Measurements from ENCODE around the gene LRCH1. TPM values are rescaled to one million over a fixed set of nuclear protein-coding genes. Genes with fewer than 3 reads are reported as not detected.

LRCH1 gene
- total and polyA plus RNA-seq, 2 of the 13 experiments (the other 11 are each of a cell fraction or from before 2014, with no cell fraction given) = 4.1 to 12.6 TPM

DNA sequence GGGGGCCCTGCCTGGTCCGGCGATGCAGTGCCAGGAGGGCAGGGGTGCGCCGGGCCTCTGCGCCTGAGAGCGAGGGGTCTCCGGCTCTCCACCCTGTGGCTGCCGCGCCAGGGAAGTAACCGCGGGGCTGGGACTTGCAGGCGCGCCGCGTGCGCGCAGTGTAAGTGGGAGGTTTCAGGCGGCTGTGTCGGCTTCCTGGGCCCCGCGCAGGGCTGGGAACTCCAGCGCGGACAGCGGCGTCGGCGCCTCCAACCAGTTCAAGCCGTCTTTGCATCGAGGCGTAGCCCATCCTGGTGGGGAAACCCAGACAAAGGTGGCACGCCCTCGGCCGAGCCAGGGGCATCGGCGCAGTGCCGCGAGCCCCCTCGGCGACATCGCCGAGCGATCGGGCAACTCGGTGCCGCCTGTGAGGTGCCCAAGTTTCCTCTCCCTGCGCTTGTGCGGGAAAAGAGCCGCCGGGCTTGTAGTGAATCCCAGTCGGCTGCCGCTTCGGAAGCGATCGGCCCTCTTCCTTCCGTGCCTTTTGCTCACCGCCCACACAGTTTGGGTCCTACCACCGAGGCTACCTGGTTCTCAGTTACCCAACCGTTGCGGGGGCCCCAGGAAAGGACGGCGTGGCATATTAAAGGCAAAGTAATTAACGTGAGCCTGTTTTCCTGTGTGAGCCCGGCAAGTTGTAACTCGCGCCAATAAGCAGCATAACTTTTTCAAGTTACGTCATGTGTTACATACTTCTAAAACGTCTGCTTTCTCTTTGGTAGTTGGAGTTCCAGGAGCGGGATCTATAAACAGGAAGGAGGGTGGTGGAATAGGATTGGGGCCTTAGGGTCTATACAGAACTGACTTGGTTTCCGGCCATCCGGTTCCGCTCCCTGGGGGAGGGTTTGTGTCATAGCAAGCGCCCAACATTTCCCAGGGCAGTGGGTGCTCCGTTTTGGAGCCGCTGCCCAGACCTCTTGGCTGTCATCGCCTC, 1.2 kb downstream of the LRCH1 start (continued):
- TF ChIP-seq, protein P1, sequence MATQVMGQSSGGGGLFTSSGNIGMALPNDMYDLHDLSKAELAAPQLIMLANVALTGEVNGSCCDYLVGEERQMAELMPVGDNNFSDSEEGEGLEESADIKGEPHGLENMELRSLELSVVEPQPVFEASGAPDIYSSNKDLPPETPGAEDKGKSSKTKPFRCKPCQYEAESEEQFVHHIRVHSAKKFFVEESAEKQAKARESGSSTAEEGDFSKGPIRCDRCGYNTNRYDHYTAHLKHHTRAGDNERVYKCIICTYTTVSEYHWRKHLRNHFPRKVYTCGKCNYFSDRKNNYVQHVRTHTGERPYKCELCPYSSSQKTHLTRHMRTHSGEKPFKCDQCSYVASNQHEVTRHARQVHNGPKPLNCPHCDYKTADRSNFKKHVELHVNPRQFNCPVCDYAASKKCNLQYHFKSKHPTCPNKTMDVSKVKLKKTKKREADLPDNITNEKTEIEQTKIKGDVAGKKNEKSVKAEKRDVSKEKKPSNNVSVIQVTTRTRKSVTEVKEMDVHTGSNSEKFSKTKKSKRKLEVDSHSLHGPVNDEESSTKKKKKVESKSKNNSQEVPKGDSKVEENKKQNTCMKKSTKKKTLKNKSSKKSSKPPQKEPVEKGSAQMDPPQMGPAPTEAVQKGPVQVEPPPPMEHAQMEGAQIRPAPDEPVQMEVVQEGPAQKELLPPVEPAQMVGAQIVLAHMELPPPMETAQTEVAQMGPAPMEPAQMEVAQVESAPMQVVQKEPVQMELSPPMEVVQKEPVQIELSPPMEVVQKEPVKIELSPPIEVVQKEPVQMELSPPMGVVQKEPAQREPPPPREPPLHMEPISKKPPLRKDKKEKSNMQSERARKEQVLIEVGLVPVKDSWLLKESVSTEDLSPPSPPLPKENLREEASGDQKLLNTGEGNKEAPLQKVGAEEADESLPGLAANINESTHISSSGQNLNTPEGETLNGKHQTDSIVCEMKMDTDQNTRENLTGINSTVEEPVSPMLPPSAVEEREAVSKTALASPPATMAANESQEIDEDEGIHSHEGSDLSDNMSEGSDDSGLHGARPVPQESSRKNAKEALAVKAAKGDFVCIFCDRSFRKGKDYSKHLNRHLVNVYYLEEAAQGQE (IDR thresholded peaks at IDR 0.05; ENCODE audit: borderline replicate concordance in 1 of 2, low read depth in 1 of 2, low read length in 2 of 2) = no peak
- TF ChIP-seq, protein P2, sequence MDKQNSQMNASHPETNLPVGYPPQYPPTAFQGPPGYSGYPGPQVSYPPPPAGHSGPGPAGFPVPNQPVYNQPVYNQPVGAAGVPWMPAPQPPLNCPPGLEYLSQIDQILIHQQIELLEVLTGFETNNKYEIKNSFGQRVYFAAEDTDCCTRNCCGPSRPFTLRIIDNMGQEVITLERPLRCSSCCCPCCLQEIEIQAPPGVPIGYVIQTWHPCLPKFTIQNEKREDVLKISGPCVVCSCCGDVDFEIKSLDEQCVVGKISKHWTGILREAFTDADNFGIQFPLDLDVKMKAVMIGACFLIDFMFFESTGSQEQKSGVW (CRISPR knock-in tag; IDR thresholded peaks at IDR 0.05; ENCODE audit: borderline replicate concordance) = no peak
- TF ChIP-seq, protein P3, sequence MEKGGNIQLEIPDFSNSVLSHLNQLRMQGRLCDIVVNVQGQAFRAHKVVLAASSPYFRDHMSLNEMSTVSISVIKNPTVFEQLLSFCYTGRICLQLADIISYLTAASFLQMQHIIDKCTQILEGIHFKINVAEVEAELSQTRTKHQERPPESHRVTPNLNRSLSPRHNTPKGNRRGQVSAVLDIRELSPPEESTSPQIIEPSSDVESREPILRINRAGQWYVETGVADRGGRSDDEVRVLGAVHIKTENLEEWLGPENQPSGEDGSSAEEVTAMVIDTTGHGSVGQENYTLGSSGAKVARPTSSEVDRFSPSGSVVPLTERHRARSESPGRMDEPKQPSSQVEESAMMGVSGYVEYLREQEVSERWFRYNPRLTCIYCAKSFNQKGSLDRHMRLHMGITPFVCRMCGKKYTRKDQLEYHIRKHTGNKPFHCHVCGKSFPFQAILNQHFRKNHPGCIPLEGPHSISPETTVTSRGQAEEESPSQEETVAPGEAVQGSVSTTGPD (CRISPR knock-in tag; IDR thresholded peaks at IDR 0.05) = no peak
- TF ChIP-seq, protein P4, sequence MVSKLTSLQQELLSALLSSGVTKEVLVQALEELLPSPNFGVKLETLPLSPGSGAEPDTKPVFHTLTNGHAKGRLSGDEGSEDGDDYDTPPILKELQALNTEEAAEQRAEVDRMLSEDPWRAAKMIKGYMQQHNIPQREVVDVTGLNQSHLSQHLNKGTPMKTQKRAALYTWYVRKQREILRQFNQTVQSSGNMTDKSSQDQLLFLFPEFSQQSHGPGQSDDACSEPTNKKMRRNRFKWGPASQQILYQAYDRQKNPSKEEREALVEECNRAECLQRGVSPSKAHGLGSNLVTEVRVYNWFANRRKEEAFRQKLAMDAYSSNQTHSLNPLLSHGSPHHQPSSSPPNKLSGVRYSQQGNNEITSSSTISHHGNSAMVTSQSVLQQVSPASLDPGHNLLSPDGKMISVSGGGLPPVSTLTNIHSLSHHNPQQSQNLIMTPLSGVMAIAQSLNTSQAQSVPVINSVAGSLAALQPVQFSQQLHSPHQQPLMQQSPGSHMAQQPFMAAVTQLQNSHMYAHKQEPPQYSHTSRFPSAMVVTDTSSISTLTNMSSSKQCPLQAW (CRISPR knock-in tag; IDR thresholded peaks at IDR 0.05) = peak; percentile 38; the same call in 1 of the 2 replicates
- TF ChIP-seq ZNF101 (CRISPR knock-in tag; IDR thresholded peaks at IDR 0.05; ENCODE audit: borderline replicate concordance, low read depth) = no peak
- no peak for TF ChIP-seq RBM22 (optimal IDR thresholded peaks at IDR 0.05; ENCODE audit: low read length)
- no peak for TF ChIP-seq ZFP36L1 (CRISPR knock-in tag; IDR thresholded peaks at IDR 0.05)
- TF ChIP-seq HMG20B (CRISPR knock-in tag; conservative IDR thresholded peaks at IDR 0.05) = no peak
- 0 out of 2 replicates have a peak, but pooled peaks have one; percentile 45 for TF ChIP-seq PITX1 (CRISPR knock-in tag; IDR thresholded peaks at IDR 0.05)
- TF ChIP-seq TSC22D2 (CRISPR knock-in tag; IDR thresholded peaks at IDR 0.05; ENCODE audit: borderline replicate concordance) = no peak
- TF ChIP-seq ZNF138 (CRISPR knock-in tag; IDR thresholded peaks at IDR 0.05; ENCODE audit: low read depth) = no peak
- TF ChIP-seq ZNF256 (CRISPR knock-in tag; conservative IDR thresholded peaks at IDR 0.05) = no peak
- TF ChIP-seq PCBP2 (optimal IDR thresholded peaks at IDR 0.05; ENCODE audit: low read depth, low read length, poor library complexity, severe bottlenecking) = no peak

All from HepG2 (cell line).